ENCODE measurements around the gene RBFOX1.

The RBFOX1 gene

GRCh38 chr16:7422036-7422888, 89.6 kb downstream of the RBFOX1 start:
- no peak for DNase-seq

DNA sequence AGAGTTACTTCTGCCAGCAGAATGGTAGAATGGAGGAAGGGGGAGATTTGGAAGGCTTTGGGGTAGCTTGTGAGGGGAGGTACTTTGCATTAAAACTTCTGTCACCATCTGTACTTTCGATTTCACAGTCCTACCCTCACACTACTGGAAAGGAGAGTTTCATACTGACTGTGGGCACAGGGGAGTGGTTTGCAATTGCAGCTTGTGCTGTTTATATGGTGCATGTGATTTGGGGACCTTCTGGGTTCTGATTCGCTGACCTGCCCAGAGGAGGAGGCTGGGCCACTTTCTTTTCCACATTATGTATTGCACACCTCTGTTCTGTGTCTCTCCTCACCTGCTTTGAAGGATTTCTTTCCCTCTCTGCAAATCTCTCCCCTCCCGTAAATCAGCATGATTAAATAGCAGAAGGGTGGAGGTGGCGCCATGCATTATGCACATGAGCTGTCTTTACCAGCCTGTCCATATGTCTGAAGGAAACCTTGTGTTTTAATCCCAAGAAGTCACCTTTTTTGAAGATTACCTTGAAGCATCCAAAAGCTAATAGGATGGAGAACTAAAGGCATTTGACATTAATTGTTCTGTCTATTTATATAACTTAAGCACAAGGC, 90.9 kb downstream of the RBFOX1 start:
- no peak for DNase-seq

- DNase-seq = no peak
These were observed 93.5 kb downstream of the RBFOX1 start for GRCh38 chr16:7426161-7426560.

- no peak for DNase-seq
These were observed 99.1 kb downstream of the RBFOX1 start for GRCh38 chr16:7431723-7432122.

- no peak for DNase-seq
These were observed 103.7 kb downstream of the RBFOX1 start for GRCh38 chr16:7436306-7436705.

DNA sequence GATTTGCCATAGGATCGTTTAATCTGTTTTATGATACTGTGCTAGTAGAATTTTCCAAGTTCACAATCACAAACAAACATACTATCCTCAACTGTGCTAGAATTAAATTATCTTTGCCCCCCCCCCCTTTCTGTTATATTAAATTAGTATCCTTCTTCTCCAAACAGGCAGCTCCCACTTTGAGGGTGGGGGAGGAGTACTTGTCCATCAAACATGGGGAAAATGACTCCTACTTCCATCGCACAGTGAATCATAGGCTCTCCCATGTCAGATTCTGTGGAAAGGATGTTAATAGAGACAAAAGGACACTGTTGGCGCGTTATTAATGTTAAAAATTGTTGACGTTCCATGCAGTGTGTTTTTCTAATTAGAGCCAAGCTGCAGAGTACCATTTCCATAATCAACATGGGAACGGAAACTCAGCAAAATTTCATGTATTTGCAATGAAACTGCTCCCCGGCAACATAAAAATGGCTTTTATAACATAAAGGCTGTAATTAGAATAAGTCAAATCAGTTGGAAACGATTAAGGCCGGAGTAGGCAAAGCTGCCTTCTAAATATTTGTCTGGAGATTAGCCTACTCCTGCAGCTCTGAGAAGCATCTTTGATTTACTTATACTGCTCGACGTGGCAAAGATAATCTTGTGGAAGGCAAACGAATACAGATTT, 104.6 kb downstream of the RBFOX1 start:
- no peak for DNase-seq

GRCh38 chr16:7437843-7438242, 105.2 kb downstream of the RBFOX1 start:
- no peak for DNase-seq

GRCh38 chr16:7438601-7439000, 106.0 kb downstream of the RBFOX1 start:
- no peak for DNase-seq

- DNase-seq = no peak
These were observed 106.9 kb downstream of the RBFOX1 start for GRCh38 chr16:7439518-7439917.

- no peak for DNase-seq
These were observed 108.3 kb downstream of the RBFOX1 start for GRCh38 chr16:7440886-7441400.

DNA sequence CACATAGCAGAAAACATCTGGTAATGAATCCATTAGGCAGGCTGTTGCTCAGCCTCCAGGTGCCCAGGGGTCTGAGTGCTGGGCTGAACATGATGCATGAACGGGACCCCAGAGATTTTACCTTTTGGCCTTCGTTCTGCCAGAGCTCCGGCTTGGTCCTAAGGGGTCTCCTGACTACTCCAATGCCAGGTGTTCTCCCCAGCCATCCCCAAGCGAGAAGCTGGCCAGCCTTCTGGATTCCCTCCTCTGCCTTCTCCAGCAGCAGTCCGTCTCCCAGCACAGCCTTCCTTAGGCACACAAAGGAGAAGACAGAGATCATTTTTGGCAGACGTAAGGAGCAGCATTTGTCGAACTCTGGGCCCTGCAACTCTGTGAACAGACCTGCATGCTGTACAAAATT, 109.4 kb downstream of the RBFOX1 start:
- DNase-seq = no peak

DNA sequence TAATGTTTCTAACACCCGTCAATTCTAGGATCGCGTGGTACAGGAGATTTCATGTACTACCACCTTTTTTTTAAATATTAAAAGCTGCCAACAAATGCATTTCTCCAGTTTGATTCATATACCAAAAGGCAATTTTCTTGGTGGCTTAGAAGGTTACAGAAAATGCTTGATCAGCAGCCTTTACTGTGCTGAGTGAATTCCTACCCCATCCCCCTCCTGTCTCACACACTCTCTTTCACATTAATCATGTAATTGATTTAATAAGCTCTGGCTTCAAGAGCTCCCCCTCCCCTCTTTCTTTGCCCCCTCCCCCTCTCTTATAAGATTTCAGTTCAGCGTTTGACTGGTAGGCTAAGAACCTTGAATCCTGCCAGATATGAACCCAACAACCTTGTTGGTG, 110.5 kb downstream of the RBFOX1 start:
- no peak for DNase-seq

- DNase-seq = no peak
These were observed 111.2 kb downstream of the RBFOX1 start for GRCh38 chr16:7443648-7444365.

GRCh38 chr16:7449306-7449705, 116.7 kb downstream of the RBFOX1 start:
- DNase-seq = no peak

DNA sequence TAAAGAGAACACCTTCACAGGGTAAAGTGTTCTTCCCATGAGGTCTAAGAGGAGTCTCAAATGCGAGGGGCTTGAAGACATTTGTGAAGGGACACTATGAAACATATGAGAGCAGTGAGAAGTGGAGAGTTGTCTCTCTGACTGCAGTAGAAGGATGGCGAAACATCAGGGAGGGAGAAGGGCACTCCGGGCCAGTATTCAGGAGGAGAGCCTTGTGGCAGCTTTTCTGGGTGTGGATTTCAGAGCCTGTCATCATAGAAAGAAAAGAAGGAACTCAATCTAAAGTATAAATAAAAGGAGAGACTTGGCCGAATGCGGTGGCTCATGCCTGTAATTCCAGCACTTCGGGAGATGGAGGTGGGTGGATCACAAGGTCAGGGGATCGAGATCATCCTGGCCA, 117.2 kb downstream of the RBFOX1 start:
- DNase-seq = no peak

DNA sequence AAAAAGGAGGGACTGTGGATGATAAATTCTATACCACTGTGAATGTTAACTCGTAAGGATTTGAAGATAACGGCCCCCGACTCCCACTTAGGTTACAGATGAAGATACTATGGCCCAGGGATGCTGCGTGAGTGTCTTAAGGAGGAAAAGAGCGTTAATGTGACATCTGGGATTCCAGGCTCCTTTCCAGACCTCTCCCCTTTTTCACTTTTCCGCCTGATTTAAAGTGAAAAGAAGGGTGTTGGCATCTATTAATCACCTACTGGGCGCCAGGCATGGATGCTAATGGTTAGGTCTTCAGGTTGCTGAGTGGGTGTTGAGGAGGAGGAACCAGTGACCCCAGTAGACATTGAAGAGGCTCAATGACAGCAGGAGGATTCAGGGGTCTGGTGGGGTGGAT, 117.8 kb downstream of the RBFOX1 start:
- no peak for DNase-seq

- DNase-seq = no peak
These were observed 119.4 kb downstream of the RBFOX1 start for GRCh38 chr16:7452090-7452489.

DNA sequence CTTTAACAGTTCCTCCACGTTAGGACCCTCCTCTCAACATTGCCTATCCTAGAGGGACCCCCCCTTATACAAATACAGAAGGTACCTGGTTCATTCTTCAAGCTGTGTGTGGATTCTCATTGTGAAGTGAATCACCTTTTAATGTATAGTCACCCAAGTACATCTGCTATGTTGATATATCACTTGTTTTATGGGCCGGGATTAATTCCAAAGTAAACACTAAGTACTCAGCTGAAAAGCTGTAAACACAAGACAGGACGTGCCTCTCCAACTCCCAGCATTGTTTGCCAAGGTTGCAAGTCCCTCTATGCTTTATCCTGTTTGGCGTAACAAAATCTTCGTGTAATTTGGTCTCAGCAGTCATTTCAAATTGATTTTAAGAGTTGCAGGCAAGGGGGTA, 123.6 kb downstream of the RBFOX1 start:
- DNase-seq = no peak

DNA sequence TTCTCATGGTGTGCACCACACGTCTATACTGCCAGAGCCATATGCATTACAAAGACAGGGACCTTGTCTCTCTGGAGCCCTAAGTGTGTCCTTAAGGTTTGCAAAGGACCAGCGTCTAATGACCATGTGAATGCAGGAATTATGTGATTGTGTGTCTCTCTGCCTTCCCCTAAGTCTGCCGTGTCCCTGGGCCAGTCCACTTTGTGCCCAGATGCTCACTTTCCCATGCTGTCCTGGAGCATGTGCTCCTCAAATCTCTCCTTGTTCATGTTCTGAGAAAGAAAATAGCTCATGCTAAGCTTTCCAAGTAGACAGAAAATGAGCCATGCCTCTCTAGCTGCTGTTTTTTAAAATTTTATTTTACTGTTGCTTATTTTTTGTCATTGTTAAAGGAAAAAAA, 125.5 kb downstream of the RBFOX1 start:
- no peak for DNase-seq

GRCh38 chr16:7470344-7470743, 137.7 kb downstream of the RBFOX1 start:
- no peak for DNase-seq

GRCh38 chr16:7471268-7471667, 138.6 kb downstream of the RBFOX1 start:
- DNase-seq = no peak

GRCh38 chr16:7482032-7482431, 149.4 kb downstream of the RBFOX1 start:
- no peak for DNase-seq
